ENCODE measurements around the gene NDN. TPM values are rescaled to one million over a fixed set of nuclear protein-coding genes. Genes with fewer than 3 reads are reported as not detected.

Gene NDN
- total RNA-seq, 2 donors from 2014 or later: 30.6 to 80.0 TPM

DNA sequence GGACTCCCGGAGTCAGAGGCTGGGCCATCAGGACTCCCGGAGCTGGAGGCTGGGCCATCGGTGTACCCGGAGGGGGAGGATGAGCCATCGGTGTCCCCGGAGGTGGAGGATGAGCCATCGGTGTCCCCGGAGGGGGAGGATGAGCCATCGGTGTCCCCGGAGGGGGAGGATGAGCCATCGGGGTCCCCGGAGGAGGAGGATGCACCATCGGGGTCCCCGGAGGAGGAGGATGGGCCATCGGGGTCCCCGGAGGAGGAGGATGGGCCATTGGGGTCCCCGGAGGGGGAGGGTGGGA is 40.2 kb downstream of the NDN start:
- DNase-seq (ENCODE audit: low spot score): no peak

DNA sequence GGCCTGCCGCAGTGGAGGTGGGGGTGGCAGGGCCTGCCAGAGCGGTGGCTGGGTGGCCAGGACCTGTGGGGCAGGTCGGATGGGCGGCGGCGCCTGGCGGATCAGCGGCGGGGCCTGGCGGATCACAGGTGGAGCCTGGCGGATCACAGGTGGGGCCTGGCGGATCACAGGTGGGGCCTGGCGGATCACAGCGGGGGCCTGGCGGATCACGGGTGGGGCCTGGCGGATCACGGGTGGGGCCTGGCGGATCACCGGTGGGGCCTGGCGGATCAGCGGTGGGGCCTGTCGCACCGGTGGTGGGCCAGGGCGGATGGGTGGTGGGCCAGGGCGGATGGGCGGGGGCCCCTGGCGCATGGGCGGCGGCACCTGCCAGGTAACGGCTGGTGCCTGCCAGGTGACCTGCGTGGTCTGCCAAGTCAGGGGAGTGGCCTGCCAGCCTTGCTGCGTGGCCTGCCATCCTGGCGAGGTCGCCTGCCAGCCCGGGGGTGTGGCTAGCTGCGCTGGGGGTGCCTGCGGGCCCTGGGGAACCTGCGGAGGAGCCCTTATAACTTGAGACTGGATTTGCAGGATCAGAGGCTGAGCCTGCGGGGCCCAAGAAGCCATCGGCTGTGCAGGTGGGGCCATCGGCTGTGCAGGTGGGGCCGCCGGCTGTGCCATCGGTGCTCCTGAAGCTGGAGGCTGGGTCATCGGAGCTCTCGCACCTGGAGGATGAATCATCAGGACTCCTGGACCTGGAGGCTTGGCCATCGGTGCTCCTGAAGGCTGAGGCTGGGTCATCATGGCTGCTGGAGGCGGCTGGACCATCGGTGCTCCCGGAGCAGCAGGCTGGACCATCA is 40.7 kb downstream of the NDN start:
- DNase-seq (ENCODE audit: low spot score) (no peak), ATAC-seq (ENCODE audit: insufficient number of reproducible peaks, low FRiP score, low read depth) (no peak)
- H3K27ac ChIP-seq: no peak overlapping the region
- peaks cover 0 to 5% of the 10 kb centered on the region in 2 donors for H3K4me1 ChIP-seq (ENCODE audit: control insufficient read depth in 1 of 2, low read depth in 2 of 2)
- H3K9me3 ChIP-seq: no peaks in the 10 kb centered on the region
- no peaks in the 10 kb centered on the region for H3K36me3 ChIP-seq
- TF ChIP-seq, protein P1, sequence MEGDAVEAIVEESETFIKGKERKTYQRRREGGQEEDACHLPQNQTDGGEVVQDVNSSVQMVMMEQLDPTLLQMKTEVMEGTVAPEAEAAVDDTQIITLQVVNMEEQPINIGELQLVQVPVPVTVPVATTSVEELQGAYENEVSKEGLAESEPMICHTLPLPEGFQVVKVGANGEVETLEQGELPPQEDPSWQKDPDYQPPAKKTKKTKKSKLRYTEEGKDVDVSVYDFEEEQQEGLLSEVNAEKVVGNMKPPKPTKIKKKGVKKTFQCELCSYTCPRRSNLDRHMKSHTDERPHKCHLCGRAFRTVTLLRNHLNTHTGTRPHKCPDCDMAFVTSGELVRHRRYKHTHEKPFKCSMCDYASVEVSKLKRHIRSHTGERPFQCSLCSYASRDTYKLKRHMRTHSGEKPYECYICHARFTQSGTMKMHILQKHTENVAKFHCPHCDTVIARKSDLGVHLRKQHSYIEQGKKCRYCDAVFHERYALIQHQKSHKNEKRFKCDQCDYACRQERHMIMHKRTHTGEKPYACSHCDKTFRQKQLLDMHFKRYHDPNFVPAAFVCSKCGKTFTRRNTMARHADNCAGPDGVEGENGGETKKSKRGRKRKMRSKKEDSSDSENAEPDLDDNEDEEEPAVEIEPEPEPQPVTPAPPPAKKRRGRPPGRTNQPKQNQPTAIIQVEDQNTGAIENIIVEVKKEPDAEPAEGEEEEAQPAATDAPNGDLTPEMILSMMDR (IDR thresholded peaks at IDR 0.05): no peak
- H3K4me3 ChIP-seq: no peak overlapping the region
- H3K27me3 ChIP-seq (replicated peaks; ENCODE audit: insufficient read depth): no peaks in the 10 kb centered on the region

More for the DNA sequence above, 40.2 kb downstream of the NDN start:
- Histone ChIP-seq H3K27ac (no peak overlapping the region), H3K4me1 (ENCODE audit: control insufficient read depth in 1 of 2, low read depth in 2 of 2) (peaks cover 0 to 5% of the 10 kb centered on the region in 2 donors), H3K9me3 (no peaks in the 10 kb centered on the region), H3K36me3 (no peaks in the 10 kb centered on the region), H3K27me3 (replicated peaks; ENCODE audit: insufficient read depth) (no peaks in the 10 kb centered on the region), H3K4me3 (no peak overlapping the region)
- TF ChIP-seq, protein P1 (IDR thresholded peaks at IDR 0.05): no peak
- no peak for ATAC-seq (ENCODE audit: insufficient number of reproducible peaks, low FRiP score, low read depth)

DNA sequence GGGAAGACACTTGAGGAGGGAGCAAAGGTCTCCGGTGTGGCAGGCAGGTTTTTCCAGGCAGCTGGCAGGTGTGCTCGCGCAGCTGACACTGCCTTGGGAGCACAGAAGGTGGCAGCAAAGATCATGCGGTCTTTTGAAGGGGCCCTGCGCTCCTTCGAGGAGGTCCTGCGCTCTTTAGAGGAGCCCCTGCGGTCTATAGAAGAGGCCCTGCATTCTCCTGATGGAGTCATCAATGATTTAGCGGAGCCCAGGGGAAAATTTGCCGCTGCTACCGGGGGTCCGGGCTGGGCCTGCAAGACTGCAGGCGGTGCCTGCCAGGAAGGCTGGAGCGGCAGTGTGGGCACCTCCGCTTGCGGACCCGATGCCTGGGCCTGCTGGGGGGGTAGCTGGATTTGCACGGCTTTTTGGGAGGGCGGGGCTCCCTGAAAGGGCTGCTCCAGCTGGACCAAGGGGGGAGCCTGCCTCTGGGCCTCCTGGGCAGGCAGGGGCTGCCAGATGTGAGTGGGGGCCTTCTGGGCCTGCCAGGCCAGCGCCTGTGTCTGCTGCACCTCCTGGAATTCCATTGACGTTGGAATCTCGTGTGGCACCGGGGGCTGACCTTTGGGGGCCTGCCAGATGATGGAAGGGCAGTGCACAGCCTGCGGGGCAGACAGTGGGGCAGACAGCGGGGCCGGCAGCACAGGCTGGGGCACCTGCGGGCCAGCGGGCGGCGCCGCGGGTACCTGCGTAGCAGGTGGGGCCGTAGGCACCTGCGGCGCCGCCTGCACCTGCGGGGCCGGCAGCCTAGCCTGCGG is 41.5 kb downstream of the NDN start:
- DNase-seq (ENCODE audit: low spot score) (no peak), ATAC-seq (ENCODE audit: insufficient number of reproducible peaks, low FRiP score, low read depth) (no peak)
- Histone ChIP-seq H3K27ac (no peak overlapping the region), H3K9me3 (no peaks in the 10 kb centered on the region), H3K36me3 (no peaks in the 10 kb centered on the region), H3K4me1 (ENCODE audit: control insufficient read depth in 1 of 2, low read depth in 2 of 2) (peaks cover 0 to 5% of the 10 kb centered on the region in 2 donors), H3K4me3 (no peak overlapping the region), H3K27me3 (replicated peaks; ENCODE audit: insufficient read depth) (no peaks in the 10 kb centered on the region)
- TF ChIP-seq, protein P1 (IDR thresholded peaks at IDR 0.05): no peak

- no peaks in the 10 kb centered on the region for H3K27me3 ChIP-seq (replicated peaks; ENCODE audit: insufficient read depth)
Observed at GRCh38 chr15:23644829-23645228, 42.3 kb downstream of the NDN start.

More at GRCh38 chr15:23644829-23645228, 42.3 kb downstream of the NDN start:
- Histone ChIP-seq H3K4me3 (no peak overlapping the region), H3K9me3 (no peaks in the 10 kb centered on the region), H3K36me3 (no peaks in the 10 kb centered on the region), H3K4me1 (ENCODE audit: control insufficient read depth in 1 of 2, low read depth in 2 of 2) (peaks cover 0 to 5% of the 10 kb centered on the region in 2 donors), H3K27ac (no peak overlapping the region)
- ATAC-seq (ENCODE audit: insufficient number of reproducible peaks, low FRiP score, low read depth): no peak
- DNase-seq (ENCODE audit: low spot score): no peak
- TF ChIP-seq, protein P1 (IDR thresholded peaks at IDR 0.05): no peak
